SK-N-SH treated with all-trans-retinoic acid at 6 μM for 48 hours (cell line): Measurements from ENCODE around the gene CDCA5.

Source experiments
- ATAC-seq: fragments of 200-7000 bp; cut with Tn5 transposase; 3 replicates; pipeline ENCODE4 v1.9.1; 2020; ENCODE audit warnings: mild to moderate bottlenecking, moderate library complexity
- ARNTL ChIP-seq: fragments of 450-650 bp; formaldehyde crosslinking; IDR thresholded peaks from 2 replicates; pipeline ENCODE4 v1.5.0; 2020; ENCODE audit warnings: low read depth, mild to moderate bottlenecking, moderate library complexity, borderline replicate concordance
- BACH2 ChIP-seq: fragments of 250-450 bp; sonication (Bioruptor Pico); IDR thresholded peaks from 2 replicates; pipeline ENCODE4 v1.9.0; 2021; ENCODE audit warnings: mild to moderate bottlenecking, borderline replicate concordance
- CSDC2 ChIP-seq: fragments of 250-450 bp; sonication (Bioruptor Pico); IDR thresholded peaks from 2 replicates; pipeline ENCODE4 v1.5.0; 2020; ENCODE audit warnings: mild to moderate bottlenecking, moderate library complexity
- ESRRG ChIP-seq: fragments of 250-450 bp; sonication (Bioruptor Pico); IDR thresholded peaks from 2 replicates; pipeline ENCODE4 v1.6.1; 2021; ENCODE audit warnings: mild to moderate bottlenecking
- GLIS3 ChIP-seq: fragments of 250-450 bp; sonication (Bioruptor Pico); IDR thresholded peaks from 2 replicates; pipeline ENCODE4 v1.5.0; 2020; ENCODE audit warnings: mild to moderate bottlenecking, moderate library complexity
- ISL1 ChIP-seq: fragments of 250-450 bp; sonication (Bioruptor Pico); IDR thresholded peaks from 2 replicates; pipeline ENCODE4 v2.1.2; 2022; ENCODE audit warnings: mild to moderate bottlenecking, moderate library complexity
- PPARA ChIP-seq: fragments of 250-450 bp; sonication (Bioruptor Pico); IDR thresholded peaks from 2 replicates; pipeline ENCODE4 v1.5.0; 2020; ENCODE audit warnings: mild to moderate bottlenecking, borderline replicate concordance
- SNAI2 ChIP-seq: fragments of 250-450 bp; sonication (Bioruptor Pico); IDR thresholded peaks from 2 replicates; pipeline ENCODE4 v1.5.0; 2020; ENCODE audit warnings: mild to moderate bottlenecking, moderate library complexity
- TCF4 ChIP-seq: fragments of 250-450 bp; sonication (Bioruptor Pico); IDR thresholded peaks from 2 replicates; pipeline ENCODE4 v1.8.0; 2021; ENCODE audit warnings: mild to moderate bottlenecking, moderate library complexity, borderline replicate concordance
- TOX ChIP-seq: fragments of 250-450 bp; sonication (Bioruptor Pico); IDR thresholded peaks from 2 replicates; pipeline ENCODE4 v1.8.0; 2021; ENCODE audit warnings: mild to moderate bottlenecking, moderate library complexity, borderline replicate concordance
- ZC3H10 ChIP-seq: fragments of 250-450 bp; sonication (Bioruptor Pico); IDR thresholded peaks from 2 replicates; pipeline ENCODE4 v1.5.1; 2021; ENCODE audit warnings: mild to moderate bottlenecking, moderate library complexity
- ZFP3 ChIP-seq: fragments of 250-450 bp; sonication (Bioruptor Pico); IDR thresholded peaks from 2 replicates; pipeline ENCODE4 v1.5.0; 2020; ENCODE audit warnings: mild to moderate bottlenecking, moderate library complexity
- ZFP30 ChIP-seq: fragments of 450-650 bp; formaldehyde crosslinking; IDR thresholded peaks from 2 replicates; pipeline ENCODE4 v1.5.0; 2022; ENCODE audit warnings: mild to moderate bottlenecking, moderate library complexity
- TF ChIP-seq, protein P1 (sequence below): fragments of 250-450 bp; sonication (Bioruptor Pico); IDR thresholded peaks from 2 replicates; pipeline ENCODE4 v1.5.1; 2020; ENCODE audit warnings: low read depth, mild to moderate bottlenecking, moderate library complexity
- TF ChIP-seq, protein P2 (sequence below): fragments of 250-450 bp; sonication (Bioruptor Pico); IDR thresholded peaks from 2 replicates; pipeline ENCODE4 v1.5.0; 2020; ENCODE audit warnings: mild to moderate bottlenecking, moderate library complexity
- TF ChIP-seq, protein P3 (sequence below): fragments of 250-450 bp; sonication (Bioruptor Pico); IDR thresholded peaks from 2 replicates; pipeline ENCODE4 v1.8.0; 2021; ENCODE audit warnings: low read depth, mild to moderate bottlenecking, moderate library complexity, borderline replicate concordance
- TF ChIP-seq, protein P4 (sequence below): fragments of 250-450 bp; sonication (Bioruptor Pico); IDR thresholded peaks from 2 replicates; pipeline ENCODE4 v1.8.0; 2020; ENCODE audit warnings: mild to moderate bottlenecking, moderate library complexity, borderline replicate concordance

The CDCA5 gene

DNA sequence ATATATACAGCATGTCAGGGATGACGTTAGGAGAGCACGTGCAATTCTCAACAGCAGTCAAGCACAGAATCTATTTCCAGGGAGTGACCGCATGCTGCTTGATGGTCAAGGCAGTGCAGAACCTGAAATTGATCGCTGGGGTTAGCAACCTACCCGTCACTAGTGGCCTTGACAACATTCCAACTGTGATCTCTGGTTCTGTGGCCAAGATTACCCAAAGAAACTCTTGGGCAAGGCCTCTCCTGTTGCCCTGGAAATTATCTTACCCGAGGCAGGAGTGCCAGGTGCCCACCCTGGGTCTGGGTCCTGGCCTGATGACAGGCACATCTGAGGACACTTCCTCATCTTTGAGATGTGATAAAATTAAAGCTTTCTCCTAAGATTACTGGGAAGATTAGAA, 30.0 kb upstream of the CDCA5 start:
- ATAC-seq = no peak
- TF ChIP-seq, protein P1, sequence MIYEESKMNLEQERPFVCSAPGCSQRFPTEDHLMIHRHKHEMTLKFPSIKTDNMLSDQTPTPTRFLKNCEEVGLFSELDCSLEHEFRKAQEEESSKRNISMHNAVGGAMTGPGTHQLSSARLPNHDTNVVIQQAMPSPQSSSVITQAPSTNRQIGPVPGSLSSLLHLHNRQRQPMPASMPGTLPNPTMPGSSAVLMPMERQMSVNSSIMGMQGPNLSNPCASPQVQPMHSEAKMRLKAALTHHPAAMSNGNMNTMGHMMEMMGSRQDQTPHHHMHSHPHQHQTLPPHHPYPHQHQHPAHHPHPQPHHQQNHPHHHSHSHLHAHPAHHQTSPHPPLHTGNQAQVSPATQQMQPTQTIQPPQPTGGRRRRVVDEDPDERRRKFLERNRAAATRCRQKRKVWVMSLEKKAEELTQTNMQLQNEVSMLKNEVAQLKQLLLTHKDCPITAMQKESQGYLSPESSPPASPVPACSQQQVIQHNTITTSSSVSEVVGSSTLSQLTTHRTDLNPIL (CRISPR knock-in tag) = no peak
- no peak for TF ChIP-seq GLIS3 (CRISPR knock-in tag)
- TF ChIP-seq ARNTL (CRISPR knock-in tag) = no peak
- TF ChIP-seq, protein P2, sequence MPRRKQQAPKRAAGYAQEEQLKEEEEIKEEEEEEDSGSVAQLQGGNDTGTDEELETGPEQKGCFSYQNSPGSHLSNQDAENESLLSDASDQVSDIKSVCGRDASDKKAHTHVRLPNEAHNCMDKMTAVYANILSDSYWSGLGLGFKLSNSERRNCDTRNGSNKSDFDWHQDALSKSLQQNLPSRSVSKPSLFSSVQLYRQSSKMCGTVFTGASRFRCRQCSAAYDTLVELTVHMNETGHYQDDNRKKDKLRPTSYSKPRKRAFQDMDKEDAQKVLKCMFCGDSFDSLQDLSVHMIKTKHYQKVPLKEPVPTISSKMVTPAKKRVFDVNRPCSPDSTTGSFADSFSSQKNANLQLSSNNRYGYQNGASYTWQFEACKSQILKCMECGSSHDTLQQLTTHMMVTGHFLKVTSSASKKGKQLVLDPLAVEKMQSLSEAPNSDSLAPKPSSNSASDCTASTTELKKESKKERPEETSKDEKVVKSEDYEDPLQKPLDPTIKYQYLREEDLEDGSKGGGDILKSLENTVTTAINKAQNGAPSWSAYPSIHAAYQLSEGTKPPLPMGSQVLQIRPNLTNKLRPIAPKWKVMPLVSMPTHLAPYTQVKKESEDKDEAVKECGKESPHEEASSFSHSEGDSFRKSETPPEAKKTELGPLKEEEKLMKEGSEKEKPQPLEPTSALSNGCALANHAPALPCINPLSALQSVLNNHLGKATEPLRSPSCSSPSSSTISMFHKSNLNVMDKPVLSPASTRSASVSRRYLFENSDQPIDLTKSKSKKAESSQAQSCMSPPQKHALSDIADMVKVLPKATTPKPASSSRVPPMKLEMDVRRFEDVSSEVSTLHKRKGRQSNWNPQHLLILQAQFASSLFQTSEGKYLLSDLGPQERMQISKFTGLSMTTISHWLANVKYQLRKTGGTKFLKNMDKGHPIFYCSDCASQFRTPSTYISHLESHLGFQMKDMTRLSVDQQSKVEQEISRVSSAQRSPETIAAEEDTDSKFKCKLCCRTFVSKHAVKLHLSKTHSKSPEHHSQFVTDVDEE (CRISPR knock-in tag) = no peak
- no peak for TF ChIP-seq ESRRG (CRISPR knock-in tag)
- no peak for TF ChIP-seq ZFP30 (CRISPR knock-in tag)
- TF ChIP-seq ZC3H10 (CRISPR knock-in tag) = no peak
- TF ChIP-seq SNAI2 (CRISPR knock-in tag) = no peak
- no peak for TF ChIP-seq BACH2 (CRISPR knock-in tag)
- TF ChIP-seq ZFP3 (CRISPR knock-in tag) = no peak
- TF ChIP-seq ISL1 (CRISPR knock-in tag) = no peak
- no peak for TF ChIP-seq TOX (CRISPR knock-in tag)
- no peak for TF ChIP-seq CSDC2 (CRISPR knock-in tag)

DNA sequence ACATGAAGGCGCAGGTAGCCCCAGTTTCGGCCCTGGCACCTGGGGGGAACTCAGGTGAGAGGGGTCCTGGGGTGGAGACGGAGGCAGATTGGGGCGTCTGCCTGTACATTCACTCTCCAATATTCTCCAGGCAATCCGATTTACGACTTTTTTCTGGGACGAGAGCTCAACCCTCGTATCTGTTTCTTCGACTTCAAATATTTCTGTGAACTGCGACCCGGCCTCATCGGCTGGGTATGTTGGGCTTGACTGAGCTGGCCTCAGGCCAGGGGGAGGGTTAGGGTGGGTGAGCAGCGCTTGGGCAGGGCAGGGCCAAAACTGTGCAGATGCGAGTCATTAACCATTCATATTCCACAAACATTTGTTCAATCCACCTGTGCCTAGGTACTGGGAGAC, 29.5 kb upstream of the CDCA5 start:
- ATAC-seq = no peak
- TF ChIP-seq TOX (CRISPR knock-in tag) = no peak

DNA sequence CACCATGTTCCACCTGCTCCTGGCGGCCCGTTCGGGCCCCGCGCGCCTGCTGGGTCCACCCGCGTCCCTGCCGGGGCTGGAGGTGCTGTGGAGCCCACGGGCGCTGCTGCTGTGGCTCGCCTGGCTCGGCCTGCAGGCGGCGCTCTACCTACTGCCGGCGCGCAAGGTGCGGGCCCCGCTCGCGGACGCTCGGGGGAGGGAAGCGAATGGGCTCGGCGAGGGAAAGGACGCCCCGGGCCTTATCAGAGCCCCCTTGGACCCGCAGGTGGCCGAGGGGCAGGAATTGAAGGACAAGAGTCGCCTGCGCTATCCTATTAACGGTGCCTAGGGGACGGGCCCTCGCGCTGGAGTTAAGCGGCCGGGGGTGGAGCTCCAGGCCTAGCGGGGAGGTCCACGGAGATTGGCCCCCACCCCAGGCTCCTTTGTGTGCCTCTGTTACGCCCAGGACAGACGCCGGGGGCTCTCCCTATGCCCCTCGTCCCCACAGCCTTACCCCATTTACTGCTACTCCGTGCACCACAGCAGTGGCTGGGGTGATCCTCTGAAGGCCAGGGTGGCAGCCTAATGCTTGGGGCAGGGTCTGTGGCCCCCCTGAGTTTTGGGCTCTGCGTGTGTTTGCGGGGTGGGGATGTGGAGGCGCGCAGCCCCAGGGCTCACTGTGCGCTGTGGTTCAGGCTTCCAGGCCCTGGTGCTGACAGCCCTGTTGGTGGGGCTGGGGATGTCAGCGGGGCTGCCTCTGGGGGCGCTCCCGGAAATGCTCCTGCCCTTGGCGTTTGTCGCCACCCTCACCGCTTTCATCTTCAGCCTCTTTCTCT, 28.9 kb upstream of the CDCA5 start:
- TF ChIP-seq TCF4 (no peak), SNAI2 (CRISPR knock-in tag) (no peak), BACH2 (CRISPR knock-in tag) (no peak), TOX (CRISPR knock-in tag) (no peak), PPARA (no peak), ESRRG (CRISPR knock-in tag) (peak; percentile 28; the same call in 1 of the 2 replicates)
- TF ChIP-seq, protein P2 (CRISPR knock-in tag) = 0 out of 2 replicates have a peak, but pooled peaks have one; percentile 23
- TF ChIP-seq, protein P1 (CRISPR knock-in tag) = no peak
- TF ChIP-seq, protein P3, sequence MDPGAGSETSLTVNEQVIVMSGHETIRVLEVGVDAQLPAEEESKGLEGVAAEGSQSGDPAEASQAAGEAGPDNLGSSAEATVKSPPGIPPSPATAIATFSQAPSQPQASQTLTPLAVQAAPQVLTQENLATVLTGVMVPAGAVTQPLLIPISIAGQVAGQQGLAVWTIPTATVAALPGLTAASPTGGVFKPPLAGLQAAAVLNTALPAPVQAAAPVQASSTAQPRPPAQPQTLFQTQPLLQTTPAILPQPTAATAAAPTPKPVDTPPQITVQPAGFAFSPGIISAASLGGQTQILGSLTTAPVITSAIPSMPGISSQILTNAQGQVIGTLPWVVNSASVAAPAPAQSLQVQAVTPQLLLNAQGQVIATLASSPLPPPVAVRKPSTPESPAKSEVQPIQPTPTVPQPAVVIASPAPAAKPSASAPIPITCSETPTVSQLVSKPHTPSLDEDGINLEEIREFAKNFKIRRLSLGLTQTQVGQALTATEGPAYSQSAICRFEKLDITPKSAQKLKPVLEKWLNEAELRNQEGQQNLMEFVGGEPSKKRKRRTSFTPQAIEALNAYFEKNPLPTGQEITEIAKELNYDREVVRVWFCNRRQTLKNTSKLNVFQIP (CRISPR knock-in tag) = no peak
- TF ChIP-seq, protein P4, sequence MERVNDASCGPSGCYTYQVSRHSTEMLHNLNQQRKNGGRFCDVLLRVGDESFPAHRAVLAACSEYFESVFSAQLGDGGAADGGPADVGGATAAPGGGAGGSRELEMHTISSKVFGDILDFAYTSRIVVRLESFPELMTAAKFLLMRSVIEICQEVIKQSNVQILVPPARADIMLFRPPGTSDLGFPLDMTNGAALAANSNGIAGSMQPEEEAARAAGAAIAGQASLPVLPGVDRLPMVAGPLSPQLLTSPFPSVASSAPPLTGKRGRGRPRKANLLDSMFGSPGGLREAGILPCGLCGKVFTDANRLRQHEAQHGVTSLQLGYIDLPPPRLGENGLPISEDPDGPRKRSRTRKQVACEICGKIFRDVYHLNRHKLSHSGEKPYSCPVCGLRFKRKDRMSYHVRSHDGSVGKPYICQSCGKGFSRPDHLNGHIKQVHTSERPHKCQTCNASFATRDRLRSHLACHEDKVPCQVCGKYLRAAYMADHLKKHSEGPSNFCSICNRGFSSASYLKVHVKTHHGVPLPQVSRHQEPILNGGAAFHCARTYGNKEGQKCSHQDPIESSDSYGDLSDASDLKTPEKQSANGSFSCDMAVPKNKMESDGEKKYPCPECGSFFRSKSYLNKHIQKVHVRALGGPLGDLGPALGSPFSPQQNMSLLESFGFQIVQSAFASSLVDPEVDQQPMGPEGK = 0 out of 2 replicates have a peak, but pooled peaks have one; percentile 44
- ATAC-seq = peak; percentile 58
